Left lung (tissue), 10 donors: ENCODE measurements around the gene GLIS2. TPM values are rescaled to one million over a fixed set of nuclear protein-coding genes. Genes with fewer than 3 reads are reported as not detected.

ENCODE experiments used
- ATAC-seq: fragments of 200-7000 bp; cut with Tn5 transposase; one replicate; pipeline ENCODE4 v1.9.1; 2020; ENCODE audit warnings: moderate library complexity
- DNase-seq, 4 donors: peaks; one replicate each; pipeline ENCODE4 v3.0.0-alpha.2; 2013 to 2020
- H3K27ac ChIP-seq, 2 donors: fragments of 200-600 bp; sonication (generic) in 1 of 2; one replicate each; pipeline versions ENCODE4 v1.5.0 to v1.8.0; 2020 to 2021
- H3K27me3 ChIP-seq, 2 donors: fragments of 200-600 bp; sonication (generic) in 1 of 2; one replicate each; pipeline versions ENCODE4 v1.5.0 to v1.8.0; 2020 to 2021
- H3K36me3 ChIP-seq, 2 donors: fragments of 200-600 bp; sonication (generic) in 1 of 2; one replicate each; pipeline versions ENCODE4 v1.5.0 to v1.8.0; 2020 to 2021
- H3K4me1 ChIP-seq, 2 donors: fragments of 200-600 bp; one replicate each; pipeline ENCODE4 v1.8.0; 2021
- H3K4me3 ChIP-seq, 2 donors: fragments of 200-600 bp; sonication (generic) in 1 of 2; one replicate each; pipeline versions ENCODE4 v1.5.0 to v1.8.0; 2020 to 2021; ENCODE audit warnings: mild to moderate bottlenecking in 1 of 2
- H3K9me3 ChIP-seq, 2 donors: fragments of 200-600 bp; sonication (generic) in 1 of 2; one replicate each; pipeline versions ENCODE4 v1.5.0 to v1.8.0; 2020 to 2021
- intact Hi-C, 2 donors: fragments of 100-400 bp; cut with DNase I; formaldehyde crosslinking; loops; one replicate each; pipeline versions ENCODE4 v1.11.2 to v1.14.2; 2022
- polyA plus RNA-seq, 6 donors: library from polyadenylated mRNA; unstranded; fragments of 120-200 nt; gene quantifications; one replicate each; pipeline ENCODE4 v1.2.1, GENCODE V29; 2013; ENCODE audit not compliant: insufficient read length in 6 of 6
- total RNA-seq, 2 donors: library from RNA; stranded (reverse); fragmentation: NEBNext Ultra II Directional; extraction: Animal tissue kit (Norgen Biotek cat#: 25700); gene quantifications; one replicate each; pipeline ENCODE4 v1.2.1, GENCODE V29; 2021
- TF ChIP-seq, protein P1 (sequence below), 2 donors: fragments of 200-600 bp; sonication (generic) in 1 of 2; IDR thresholded peaks; one replicate each; pipeline versions ENCODE4 v1.5.0 to v1.8.0; 2021; ENCODE audit warnings: antibody characterized with exemption in 2 of 2
- donor health status: DM: no; HTN: yes; CAD: no.
- donor health status: DM: no; HTN: no; CAD: no.

Gene GLIS2
- total and polyA plus RNA-seq, 8 donors: 17.2 to 31.0 (median 25.3) TPM

DNA sequence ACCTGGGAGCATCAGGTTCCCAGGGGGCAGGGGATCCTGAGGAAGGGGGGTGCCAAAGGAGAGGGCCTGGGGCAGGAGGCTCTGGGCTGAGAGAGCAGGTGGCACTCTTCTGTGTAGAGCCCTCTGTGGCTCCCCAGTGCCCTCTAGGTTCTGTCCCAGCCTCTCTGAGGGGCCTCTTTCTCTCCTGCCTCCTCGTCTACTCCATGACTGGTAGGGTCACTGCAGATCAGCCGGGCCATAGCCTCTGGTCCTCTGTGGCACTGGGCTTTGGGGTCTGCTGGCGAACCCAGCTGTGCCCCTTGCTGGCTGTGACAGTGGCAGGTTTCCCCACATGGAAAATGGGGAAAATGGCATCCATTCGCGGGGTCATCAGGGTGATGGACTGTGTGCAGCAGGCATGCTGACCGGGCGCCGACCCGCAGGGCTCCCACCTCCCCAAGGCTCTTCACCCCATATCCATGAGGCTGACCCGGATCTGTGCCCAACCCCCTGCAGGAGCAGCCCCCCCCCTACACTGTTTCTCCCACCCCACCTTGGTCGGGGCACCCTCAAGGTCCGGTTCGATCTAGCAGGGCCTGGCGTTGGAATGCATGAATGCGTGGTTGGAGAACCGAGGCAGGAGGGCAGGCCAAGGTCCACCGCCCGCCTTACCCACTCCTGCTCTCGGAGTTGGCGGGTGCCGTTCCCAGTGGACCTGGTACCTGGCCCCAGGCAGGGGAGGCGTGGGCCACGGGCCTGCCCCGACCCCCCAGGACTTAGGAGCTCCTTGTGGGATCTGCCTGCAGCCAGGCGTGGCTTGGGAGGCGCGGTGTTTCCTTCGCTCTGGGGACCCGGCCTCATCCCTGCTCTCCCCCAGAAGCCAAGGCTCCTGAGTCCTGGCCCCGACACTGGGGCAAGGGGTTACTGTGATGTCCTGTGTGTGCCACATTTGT is 6.5 kb downstream of the GLIS2 start:
- no peak for ATAC-seq

DNA sequence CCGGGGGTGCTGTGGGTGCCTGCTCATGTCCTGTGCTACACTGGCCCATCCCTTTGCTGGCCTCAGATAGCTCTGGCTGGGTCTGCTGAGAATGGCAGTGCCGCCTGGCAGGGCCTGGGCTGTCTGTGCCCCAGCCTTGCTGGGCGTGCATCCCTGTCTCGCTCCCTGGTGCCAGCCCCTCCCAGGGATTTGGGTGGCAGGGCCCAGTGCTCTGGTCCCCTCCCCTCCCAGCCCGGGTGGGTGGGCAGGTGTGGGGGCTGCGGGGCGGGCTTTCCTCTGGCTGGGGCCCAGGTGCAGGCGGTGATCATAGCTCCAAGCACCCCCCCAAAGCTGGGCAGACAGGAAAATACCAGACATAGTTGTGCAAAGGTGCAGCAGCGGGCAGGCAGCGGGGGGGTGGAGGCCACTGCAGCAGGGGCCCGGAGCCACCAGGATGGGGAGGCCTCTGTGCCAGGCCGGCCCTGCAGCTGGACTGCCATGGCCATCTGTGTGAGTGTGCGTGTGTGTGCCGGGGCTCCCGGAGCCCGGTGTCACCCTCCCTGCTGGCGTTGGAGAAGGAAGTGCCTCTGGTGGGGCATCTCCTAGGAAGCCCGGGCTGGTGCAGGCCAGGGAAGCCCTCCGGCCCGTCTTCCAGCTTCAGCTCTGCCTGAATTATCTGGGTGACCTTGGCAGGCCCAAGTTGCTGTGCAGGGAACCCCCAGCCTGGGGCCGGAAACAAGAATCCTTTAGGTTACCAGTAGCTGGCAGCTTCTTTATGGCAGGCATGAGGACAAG is 7.4 kb downstream of the GLIS2 start:
- Histone ChIP-seq H3K4me3 (no peak overlapping the region), H3K4me1 (peaks cover 53 to 90% of the 10 kb centered on the region in 2 donors), H3K36me3 (no peaks in the 10 kb centered on the region), H3K27me3 (peaks cover 0 to 15% of the 10 kb centered on the region in 2 donors), H3K27ac (peak overlapping the region; percentile 62 to 82), H3K9me3 (no peaks in the 10 kb centered on the region)
- TF ChIP-seq, protein P1, sequence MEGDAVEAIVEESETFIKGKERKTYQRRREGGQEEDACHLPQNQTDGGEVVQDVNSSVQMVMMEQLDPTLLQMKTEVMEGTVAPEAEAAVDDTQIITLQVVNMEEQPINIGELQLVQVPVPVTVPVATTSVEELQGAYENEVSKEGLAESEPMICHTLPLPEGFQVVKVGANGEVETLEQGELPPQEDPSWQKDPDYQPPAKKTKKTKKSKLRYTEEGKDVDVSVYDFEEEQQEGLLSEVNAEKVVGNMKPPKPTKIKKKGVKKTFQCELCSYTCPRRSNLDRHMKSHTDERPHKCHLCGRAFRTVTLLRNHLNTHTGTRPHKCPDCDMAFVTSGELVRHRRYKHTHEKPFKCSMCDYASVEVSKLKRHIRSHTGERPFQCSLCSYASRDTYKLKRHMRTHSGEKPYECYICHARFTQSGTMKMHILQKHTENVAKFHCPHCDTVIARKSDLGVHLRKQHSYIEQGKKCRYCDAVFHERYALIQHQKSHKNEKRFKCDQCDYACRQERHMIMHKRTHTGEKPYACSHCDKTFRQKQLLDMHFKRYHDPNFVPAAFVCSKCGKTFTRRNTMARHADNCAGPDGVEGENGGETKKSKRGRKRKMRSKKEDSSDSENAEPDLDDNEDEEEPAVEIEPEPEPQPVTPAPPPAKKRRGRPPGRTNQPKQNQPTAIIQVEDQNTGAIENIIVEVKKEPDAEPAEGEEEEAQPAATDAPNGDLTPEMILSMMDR (IDR thresholded peaks at IDR 0.05): no peak
- DNase-seq (peak in 1 of 4 donors; percentile 82), ATAC-seq (peak; percentile 57)
- intact Hi-C loops: no loop called here

More for the DNA sequence above, 6.5 kb downstream of the GLIS2 start:
- intact Hi-C loops: no loop called here
- TF ChIP-seq, protein P1 (IDR thresholded peaks at IDR 0.05): no peak
- Histone ChIP-seq H3K27me3 (peaks cover 0 to 8% of the 10 kb centered on the region in 2 donors), H3K4me1 (peaks cover 54 to 90% of the 10 kb centered on the region in 2 donors), H3K9me3 (no peaks in the 10 kb centered on the region), H3K36me3 (no peaks in the 10 kb centered on the region), H3K27ac (peak overlapping the region; percentile 33 to 62), H3K4me3 (no peak overlapping the region)
- DNase-seq: no peak

DNA sequence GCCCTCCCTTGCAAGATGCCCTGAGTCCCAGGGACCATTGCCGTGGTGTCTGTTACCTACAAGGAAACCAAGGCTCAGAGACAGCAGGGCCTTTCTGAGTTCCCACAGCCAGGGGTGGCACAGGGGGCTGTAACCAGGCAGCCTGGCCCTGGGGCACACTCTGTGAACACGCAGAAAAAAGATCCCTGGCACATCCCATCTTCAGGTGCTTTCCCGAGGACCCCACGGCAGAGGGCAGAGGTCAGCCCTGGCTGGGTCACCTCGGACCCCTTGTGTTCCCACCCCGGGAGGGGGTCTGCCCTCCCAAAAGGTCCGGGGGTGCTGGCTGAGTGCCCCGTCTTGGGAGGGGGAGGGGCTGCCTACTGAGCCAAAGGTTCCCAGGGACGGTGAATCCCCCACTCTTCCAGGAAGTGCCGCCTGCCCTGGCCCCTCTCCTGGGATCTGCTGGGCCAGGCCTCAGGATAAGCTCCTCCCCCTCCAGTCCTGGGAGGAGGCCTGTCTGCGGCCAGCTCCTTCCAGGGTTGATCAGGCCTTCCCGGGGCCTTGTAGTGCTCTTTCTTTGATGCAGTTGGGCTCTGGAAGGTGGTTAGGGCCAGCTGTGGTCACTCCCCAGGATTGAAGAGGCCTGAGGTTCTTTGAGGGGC is 8.1 kb downstream of the GLIS2 start:
- peaks cover 55 to 90% of the 10 kb centered on the region in 2 donors for H3K4me1 ChIP-seq
- peak; percentile 72 for ATAC-seq
- TF ChIP-seq, protein P1 (IDR thresholded peaks at IDR 0.05): no peak

DNA sequence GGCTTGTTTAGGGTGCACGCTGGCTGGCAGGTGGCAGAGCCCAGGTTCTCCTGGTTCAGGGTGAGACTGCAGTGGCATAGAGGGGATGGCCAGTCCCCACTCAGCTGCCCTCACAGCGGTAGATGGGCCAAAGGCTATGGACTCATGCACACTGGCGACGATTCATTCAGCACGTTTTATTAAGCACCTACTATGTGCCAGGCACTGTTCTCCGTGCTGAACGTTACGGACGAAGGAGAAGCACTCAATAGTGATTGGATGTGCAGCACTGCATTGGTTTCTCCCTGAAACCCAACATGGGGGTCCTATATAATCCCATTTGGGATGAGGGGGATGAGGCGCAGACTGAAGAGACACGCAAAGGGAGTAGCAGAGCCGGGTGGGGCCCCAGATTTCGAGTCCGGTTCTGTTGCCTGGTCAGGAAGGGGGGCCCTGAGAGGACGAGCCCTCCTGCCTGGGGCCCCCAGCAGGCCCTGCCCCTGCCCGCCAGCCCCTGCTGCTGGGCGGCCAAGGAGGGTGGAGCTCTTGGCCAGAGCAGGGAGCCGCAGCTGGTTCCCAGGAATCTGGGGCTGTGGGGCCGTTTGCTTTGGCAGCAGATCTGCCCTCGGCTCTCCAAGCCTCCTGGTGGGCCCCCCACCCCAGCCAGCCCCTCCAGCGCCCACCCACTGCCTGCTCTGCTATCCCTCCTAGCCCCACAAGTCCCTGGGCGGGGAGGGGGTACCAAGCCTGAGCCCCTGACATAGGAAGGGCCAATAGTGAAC is 8.8 kb downstream of the GLIS2 start:
- DNase-seq (peak in 1 of 4 donors; percentile 79), ATAC-seq (no peak)
- intact Hi-C loops: no loop called here
- no peaks in the 10 kb centered on the region for H3K9me3 ChIP-seq
- H3K36me3 ChIP-seq: no peaks in the 10 kb centered on the region
- peaks cover 0 to 19% of the 10 kb centered on the region in 2 donors for H3K27me3 ChIP-seq
- H3K4me3 ChIP-seq: no peak overlapping the region
- TF ChIP-seq, protein P1 (IDR thresholded peaks at IDR 0.05): no peak
- H3K4me1 ChIP-seq: peaks cover 61 to 90% of the 10 kb centered on the region in 2 donors
- peak overlapping the region; percentile 62 to 82 for H3K27ac ChIP-seq

More for the DNA sequence above, 8.1 kb downstream of the GLIS2 start:
- intact Hi-C loops: no loop called here
- Histone ChIP-seq H3K36me3 (no peaks in the 10 kb centered on the region), H3K27me3 (peaks cover 0 to 19% of the 10 kb centered on the region in 2 donors), H3K4me3 (no peak overlapping the region), H3K9me3 (no peaks in the 10 kb centered on the region), H3K27ac (peak overlapping the region; percentile 62 to 82)
- DNase-seq: peak in 2 of 4 donors; percentile 79 to 80
